HEK293 (cell line): ENCODE results near the gene CORO1C.

ENCODE experiments used
- CTCF ChIA-PET: fragments of 350-600 bp; formaldehyde crosslinking; extraction: SDS; loops from one replicate; lab custom pipeline; 2021; ENCODE audit warnings: antibody characterized with exemption; lab: Yijun Ruan, JAX
- POLR2A ChIA-PET: fragments of 300-600 bp; formaldehyde crosslinking; extraction: SDS; loops from one replicate; lab custom pipeline; 2020; ENCODE audit warnings: antibody characterized with exemption, inconsistent platforms; lab: Yijun Ruan, JAX
- H3K27ac ChIP-seq: fragments of 200-500 bp; sonication (Bioruptor generic); 2 replicates; pipeline ENCODE4 v1.5.1; 2014; ENCODE audit warnings: low read depth, low read length, control low read depth, inconsistent platforms; ENCODE audit errors: extremely low read depth
- H3K36me3 ChIP-seq, 2 experiments: fragments of 200-500 bp in 1 of 2; sonication (Bioruptor generic) in 1 of 2; 1 replicate in 1 of 2; 2 replicates in 1 of 2; pipeline ENCODE4 v1.5.1; 2014 to 2017; ENCODE audit warnings: inconsistent platforms in 2 of 2, low read length in 2 of 2; ENCODE audit not compliant: control insufficient read depth in 2 of 2, insufficient read depth in 1 of 2
- H3K4me1 ChIP-seq: fragments of 200-500 bp; sonication (Bioruptor generic); 2 replicates; pipeline ENCODE4 v1.5.1; 2014; ENCODE audit warnings: mild to moderate bottlenecking, low read length, inconsistent platforms; ENCODE audit not compliant: control insufficient read depth, insufficient read depth
- H3K4me3 ChIP-seq: 2 replicates; pipeline ENCODE4 v1.5.1; 2011; ENCODE audit warnings: low read depth, mild to moderate bottlenecking, control low read depth, low read length, moderate library complexity
- H3K9me3 ChIP-seq: fragments of 200-500 bp; sonication (Bioruptor generic); 2 replicates; pipeline ENCODE4 v1.5.1; 2014; ENCODE audit warnings: low read depth, low read length, inconsistent platforms; ENCODE audit not compliant: control insufficient read depth, insufficient read depth
- GLIS1 ChIP-seq: fragments of 450-650 bp; formaldehyde crosslinking; IDR thresholded peaks from 2 replicates; pipeline ENCODE4 v1.5.1; 2016; ENCODE audit warnings: missing biosample characterization, missing genetic modification characterization
- HOXA7 ChIP-seq: sonication (generic); formaldehyde crosslinking; IDR thresholded peaks from 2 replicates; pipeline ENCODE4 v1.8.1; 2022; ENCODE audit warnings: missing genetic modification reagents, borderline replicate concordance
- IKZF3 ChIP-seq: fragments of 450-650 bp; IDR thresholded peaks from 2 replicates; pipeline ENCODE4 v1.5.0; 2018; ENCODE audit warnings: missing biosample characterization, mild to moderate bottlenecking, missing genetic modification characterization, moderate library complexity
- YY1 ChIP-seq: fragments of 450-650 bp; formaldehyde crosslinking; IDR thresholded peaks from 2 replicates; pipeline ENCODE4 v1.5.1; 2018; ENCODE audit warnings: missing biosample characterization, missing genetic modification characterization
- ZEB2 ChIP-seq: fragments of 450-650 bp; formaldehyde crosslinking; IDR thresholded peaks from 2 replicates; pipeline ENCODE4 v1.5.1; 2016; ENCODE audit warnings: missing biosample characterization, missing genetic modification characterization
- ZNF114 ChIP-seq: fragments of 450-650 bp; formaldehyde crosslinking; IDR thresholded peaks from 2 replicates; pipeline ENCODE4 v1.5.0; 2017; ENCODE audit warnings: missing biosample characterization, missing genetic modification characterization
- ZNF23 ChIP-seq: fragments of 450-650 bp; formaldehyde crosslinking; IDR thresholded peaks from 2 replicates; pipeline ENCODE4 v1.5.1; 2016; ENCODE audit warnings: missing biosample characterization, missing genetic modification characterization, borderline replicate concordance
- ZNF558 ChIP-seq: fragments of 450-650 bp; formaldehyde crosslinking; IDR thresholded peaks from 2 replicates; pipeline ENCODE4 v1.5.1; 2016; ENCODE audit warnings: missing biosample characterization, missing genetic modification characterization
- ZNF610 ChIP-seq: fragments of 450-650 bp; formaldehyde crosslinking; IDR thresholded peaks from 2 replicates; pipeline ENCODE4 v1.5.1; 2016; ENCODE audit warnings: missing biosample characterization, missing genetic modification characterization, borderline replicate concordance
- ZNF654 ChIP-seq: fragments of 450-650 bp; formaldehyde crosslinking; IDR thresholded peaks from 2 replicates; pipeline ENCODE4 v1.5.1; 2016; ENCODE audit warnings: low read depth, missing biosample characterization, missing genetic modification characterization
- ZNF664 ChIP-seq: fragments of 450-650 bp; formaldehyde crosslinking; IDR thresholded peaks from 2 replicates; pipeline ENCODE4 v1.5.1; 2016; ENCODE audit warnings: missing biosample characterization, missing genetic modification characterization
- ZNF791 ChIP-seq: fragments of 450-650 bp; formaldehyde crosslinking; IDR thresholded peaks from 2 replicates; pipeline ENCODE4 v1.5.1; 2016; ENCODE audit warnings: missing biosample characterization, missing genetic modification characterization
- ZSCAN16 ChIP-seq: fragments of 450-650 bp; formaldehyde crosslinking; IDR thresholded peaks from 2 replicates; pipeline ENCODE4 v1.5.1; 2016; ENCODE audit warnings: missing biosample characterization, missing genetic modification characterization
- TF ChIP-seq, protein P1 (sequence below): fragments of 450-650 bp; formaldehyde crosslinking; conservative IDR thresholded peaks from 2 replicates; pipeline ENCODE4 v1.5.1; 2016; ENCODE audit warnings: low read depth, missing biosample characterization, missing genetic modification characterization
- TF ChIP-seq, protein P2 (sequence below): fragments of 450-650 bp; formaldehyde crosslinking; IDR thresholded peaks from 2 replicates; pipeline ENCODE4 v1.5.1; 2016; ENCODE audit warnings: missing biosample characterization, missing genetic modification characterization
- TF ChIP-seq, protein P3 (sequence below): sonication (generic); formaldehyde crosslinking; IDR thresholded peaks from 2 replicates; pipeline ENCODE4 v1.8.1; 2022; ENCODE audit warnings: mild to moderate bottlenecking, moderate library complexity, missing genetic modification reagents
- TF ChIP-seq, protein P4 (sequence below): fragments of 450-650 bp; IDR thresholded peaks from 2 replicates; pipeline ENCODE4 v1.5.1; 2018; ENCODE audit warnings: missing biosample characterization, missing genetic modification characterization

Gene CORO1C

DNA sequence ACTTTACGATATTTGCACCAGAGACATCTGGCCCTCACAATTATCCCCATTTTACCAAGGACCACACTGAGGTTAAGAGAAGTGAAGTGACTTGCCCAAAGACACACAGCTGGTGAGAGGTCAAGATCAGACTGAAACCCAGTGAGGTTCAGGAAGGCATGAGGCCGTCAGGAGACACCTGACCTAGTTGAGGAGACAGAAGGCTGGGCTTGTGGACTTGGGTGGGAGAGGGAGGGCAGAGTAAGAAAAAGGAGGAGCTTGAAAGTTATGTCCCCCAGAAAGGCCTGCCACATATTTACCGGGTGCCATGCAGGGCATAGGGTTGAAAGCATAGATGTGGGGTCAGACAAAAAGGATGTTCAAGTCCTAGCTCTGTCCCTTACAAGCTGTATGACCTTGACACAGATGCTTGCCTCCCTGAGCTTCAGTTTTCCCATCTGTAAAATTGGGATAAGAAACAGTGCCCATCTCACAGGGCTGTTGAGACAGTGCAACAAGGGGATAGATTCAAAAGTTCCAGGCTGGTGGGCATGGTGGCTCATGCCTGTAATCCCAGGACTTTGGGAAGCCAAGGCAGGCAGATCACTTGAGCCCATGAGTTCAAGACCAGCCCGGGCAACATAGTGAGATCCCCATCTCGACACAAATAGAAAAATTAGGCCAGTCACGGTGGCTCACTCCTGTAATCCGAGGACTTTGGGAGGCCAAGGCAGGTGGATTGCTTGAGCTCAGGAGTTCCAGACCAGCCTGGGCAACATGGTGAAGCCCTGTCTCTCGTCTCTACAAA, 104.0 kb downstream of the CORO1C start:
- no peak overlapping the region for H3K4me3 ChIP-seq
- TF ChIP-seq ZNF654, result no peak
- no peak for TF ChIP-seq ZNF558 (tag by site-specific recombination)
- no peak for TF ChIP-seq ZEB2 (tag by site-specific recombination)
- TF ChIP-seq ZNF664 (tag by site-specific recombination), result no peak
- TF ChIP-seq, protein P1, sequence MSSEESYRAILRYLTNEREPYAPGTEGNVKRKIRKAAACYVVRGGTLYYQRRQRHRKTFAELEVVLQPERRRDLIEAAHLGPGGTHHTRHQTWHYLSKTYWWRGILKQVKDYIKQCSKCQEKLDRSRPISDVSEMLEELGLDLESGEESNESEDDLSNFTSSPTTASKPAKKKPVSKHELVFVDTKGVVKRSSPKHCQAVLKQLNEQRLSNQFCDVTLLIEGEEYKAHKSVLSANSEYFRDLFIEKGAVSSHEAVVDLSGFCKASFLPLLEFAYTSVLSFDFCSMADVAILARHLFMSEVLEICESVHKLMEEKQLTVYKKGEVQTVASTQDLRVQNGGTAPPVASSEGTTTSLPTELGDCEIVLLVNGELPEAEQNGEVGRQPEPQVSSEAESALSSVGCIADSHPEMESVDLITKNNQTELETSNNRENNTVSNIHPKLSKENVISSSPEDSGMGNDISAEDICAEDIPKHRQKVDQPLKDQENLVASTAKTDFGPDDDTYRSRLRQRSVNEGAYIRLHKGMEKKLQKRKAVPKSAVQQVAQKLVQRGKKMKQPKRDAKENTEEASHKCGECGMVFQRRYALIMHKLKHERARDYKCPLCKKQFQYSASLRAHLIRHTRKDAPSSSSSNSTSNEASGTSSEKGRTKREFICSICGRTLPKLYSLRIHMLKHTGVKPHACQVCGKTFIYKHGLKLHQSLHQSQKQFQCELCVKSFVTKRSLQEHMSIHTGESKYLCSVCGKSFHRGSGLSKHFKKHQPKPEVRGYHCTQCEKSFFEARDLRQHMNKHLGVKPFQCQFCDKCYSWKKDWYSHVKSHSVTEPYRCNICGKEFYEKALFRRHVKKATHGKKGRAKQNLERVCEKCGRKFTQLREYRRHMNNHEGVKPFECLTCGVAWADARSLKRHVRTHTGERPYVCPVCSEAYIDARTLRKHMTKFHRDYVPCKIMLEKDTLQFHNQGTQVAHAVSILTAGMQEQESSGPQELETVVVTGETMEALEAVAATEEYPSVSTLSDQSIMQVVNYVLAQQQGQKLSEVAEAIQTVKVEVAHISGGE (tag by site-specific recombination), result no peak
- no peak for TF ChIP-seq HOXA7 (CRISPR knock-in tag)
- TF ChIP-seq YY1, result no peak
- TF ChIP-seq, all 188 proteins: peak for 0
- no peak overlapping the region for H3K27ac ChIP-seq
- H3K4me1 ChIP-seq, result no peaks in the 10 kb centered on the region; the same call in 1 of the 2 replicates
- H3K9me3 ChIP-seq, result no peaks in the 10 kb centered on the region
- ChIA-PET CTCF (interaction anchor here (1.5 to 2.5 kb wide), 2 partner anchors 9 to 63 kb away, joined by 6 to 25 read pairs; no protein-coding TSS in a partner anchor), POLR2A (interaction anchor here (0.7 to 2.3 kb wide), 2 partner anchors 65 to 813 kb away, joined by 3 to 5 read pairs; partner anchors contain the start of gene ISCU)
- H3K36me3 ChIP-seq, result no peaks in the 10 kb centered on the region

DNA sequence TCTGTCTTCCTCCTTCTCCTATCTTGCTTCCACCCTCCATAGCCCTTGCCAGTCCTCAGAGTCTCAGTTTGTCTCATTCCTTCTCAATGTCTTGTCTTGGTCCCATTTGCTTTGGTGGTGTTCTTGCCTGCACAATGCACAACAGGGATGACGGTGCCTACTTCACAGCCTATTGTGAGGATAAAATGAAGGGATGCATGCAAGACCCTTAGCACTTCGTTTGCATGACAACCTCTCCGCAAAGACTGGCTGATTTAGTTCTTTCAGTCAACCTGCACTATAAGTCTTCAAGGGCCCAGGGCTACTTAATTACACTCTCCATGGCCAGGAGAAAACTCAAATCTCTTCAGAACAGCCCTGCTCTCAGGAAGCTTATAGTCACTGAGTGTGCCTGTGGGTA, 106.1 kb downstream of the CORO1C start:
- Histone ChIP-seq H3K4me1 (no peaks in the 10 kb centered on the region), H3K4me3 (no peak overlapping the region), H3K36me3 (no peaks in the 10 kb centered on the region), H3K9me3 (no peaks in the 10 kb centered on the region), H3K27ac (no peak overlapping the region)
- TF ChIP-seq ZNF114 (tag by site-specific recombination), result no peak
- no peak for TF ChIP-seq GLIS1 (tag by site-specific recombination)
- TF ChIP-seq, protein P2, sequence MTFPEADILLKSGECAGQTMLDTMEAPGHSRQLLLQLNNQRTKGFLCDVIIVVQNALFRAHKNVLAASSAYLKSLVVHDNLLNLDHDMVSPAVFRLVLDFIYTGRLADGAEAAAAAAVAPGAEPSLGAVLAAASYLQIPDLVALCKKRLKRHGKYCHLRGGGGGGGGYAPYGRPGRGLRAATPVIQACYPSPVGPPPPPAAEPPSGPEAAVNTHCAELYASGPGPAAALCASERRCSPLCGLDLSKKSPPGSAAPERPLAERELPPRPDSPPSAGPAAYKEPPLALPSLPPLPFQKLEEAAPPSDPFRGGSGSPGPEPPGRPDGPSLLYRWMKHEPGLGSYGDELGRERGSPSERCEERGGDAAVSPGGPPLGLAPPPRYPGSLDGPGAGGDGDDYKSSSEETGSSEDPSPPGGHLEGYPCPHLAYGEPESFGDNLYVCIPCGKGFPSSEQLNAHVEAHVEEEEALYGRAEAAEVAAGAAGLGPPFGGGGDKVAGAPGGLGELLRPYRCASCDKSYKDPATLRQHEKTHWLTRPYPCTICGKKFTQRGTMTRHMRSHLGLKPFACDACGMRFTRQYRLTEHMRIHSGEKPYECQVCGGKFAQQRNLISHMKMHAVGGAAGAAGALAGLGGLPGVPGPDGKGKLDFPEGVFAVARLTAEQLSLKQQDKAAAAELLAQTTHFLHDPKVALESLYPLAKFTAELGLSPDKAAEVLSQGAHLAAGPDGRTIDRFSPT, result no peak
- no peak for TF ChIP-seq ZSCAN16 (tag by site-specific recombination)
- TF ChIP-seq ZNF610 (tag by site-specific recombination), result no peak
- no peak for TF ChIP-seq ZNF791 (tag by site-specific recombination)
- no peak for TF ChIP-seq IKZF3 (tag by site-specific recombination)
- TF ChIP-seq ZNF664 (tag by site-specific recombination), result no peak
- TF ChIP-seq, protein P3, sequence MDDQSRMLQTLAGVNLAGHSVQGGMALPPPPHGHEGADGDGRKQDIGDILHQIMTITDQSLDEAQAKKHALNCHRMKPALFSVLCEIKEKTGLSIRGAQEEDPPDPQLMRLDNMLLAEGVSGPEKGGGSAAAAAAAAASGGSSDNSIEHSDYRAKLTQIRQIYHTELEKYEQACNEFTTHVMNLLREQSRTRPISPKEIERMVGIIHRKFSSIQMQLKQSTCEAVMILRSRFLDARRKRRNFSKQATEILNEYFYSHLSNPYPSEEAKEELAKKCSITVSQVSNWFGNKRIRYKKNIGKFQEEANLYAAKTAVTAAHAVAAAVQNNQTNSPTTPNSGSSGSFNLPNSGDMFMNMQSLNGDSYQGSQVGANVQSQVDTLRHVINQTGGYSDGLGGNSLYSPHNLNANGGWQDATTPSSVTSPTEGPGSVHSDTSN, result no peak
- TF ChIP-seq ZNF23, result no peak
- TF ChIP-seq, protein P4, sequence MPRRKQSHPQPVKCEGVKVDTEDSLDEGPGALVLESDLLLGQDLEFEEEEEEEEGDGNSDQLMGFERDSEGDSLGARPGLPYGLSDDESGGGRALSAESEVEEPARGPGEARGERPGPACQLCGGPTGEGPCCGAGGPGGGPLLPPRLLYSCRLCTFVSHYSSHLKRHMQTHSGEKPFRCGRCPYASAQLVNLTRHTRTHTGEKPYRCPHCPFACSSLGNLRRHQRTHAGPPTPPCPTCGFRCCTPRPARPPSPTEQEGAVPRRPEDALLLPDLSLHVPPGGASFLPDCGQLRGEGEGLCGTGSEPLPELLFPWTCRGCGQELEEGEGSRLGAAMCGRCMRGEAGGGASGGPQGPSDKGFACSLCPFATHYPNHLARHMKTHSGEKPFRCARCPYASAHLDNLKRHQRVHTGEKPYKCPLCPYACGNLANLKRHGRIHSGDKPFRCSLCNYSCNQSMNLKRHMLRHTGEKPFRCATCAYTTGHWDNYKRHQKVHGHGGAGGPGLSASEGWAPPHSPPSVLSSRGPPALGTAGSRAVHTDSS (tag by site-specific recombination), result no peak
- POLR2A ChIA-PET, result no interaction called here
- CTCF ChIA-PET, result interaction anchor here (0.6 kb wide), 1 partner anchor 23 kb away, joined by 4 read pairs; no protein-coding TSS in a partner anchor
